HG03354 (cell line): ENCODE results near the gene BCAS3.
"Not testable (repeated sequence)": the region's sequence is repeated elsewhere in the genome, so short reads cannot be mapped to it uniquely, and the experiment has no call there.

Experiments used
- ATAC-seq: cut with Tn5 transposase; IDR thresholded peaks from one replicate; pipeline ENCODE4 v1.9.1; 2021; ENCODE audit warnings: mild to moderate bottlenecking; ENCODE audit not compliant: unreplicated experiment, poor library complexity, severe bottlenecking

BCAS3 gene

GRCh38 chr17:60770946-60771422, 93.3 kb downstream of the BCAS3 start:
- ATAC-seq = no peak

- ATAC-seq = not testable (repeated sequence)
Observed at GRCh38 chr17:60771621-60772020, 94.0 kb downstream of the BCAS3 start.

- no peak for ATAC-seq
Observed at GRCh38 chr17:60773552-60773951, 95.9 kb downstream of the BCAS3 start.

- no peak for ATAC-seq
Observed at GRCh38 chr17:60781880-60782412, 104.3 kb downstream of the BCAS3 start.

GRCh38 chr17:60782742-60783141, 105.1 kb downstream of the BCAS3 start:
- ATAC-seq = no peak

GRCh38 chr17:60790205-60790604, 112.6 kb downstream of the BCAS3 start:
- ATAC-seq = no peak

GRCh38 chr17:60792250-60792898, 114.7 kb downstream of the BCAS3 start:
- ATAC-seq = no peak

- ATAC-seq = no peak
Observed at GRCh38 chr17:60798576-60798975, 120.9 kb downstream of the BCAS3 start.

- ATAC-seq = no peak
Observed at GRCh38 chr17:60802377-60802776, 124.7 kb downstream of the BCAS3 start.

- ATAC-seq = no peak
Observed at GRCh38 chr17:60803059-60803458, 125.4 kb downstream of the BCAS3 start.

GRCh38 chr17:60804831-60805230, 127.2 kb downstream of the BCAS3 start:
- ATAC-seq = no peak

GRCh38 chr17:60809421-60809820, 131.8 kb downstream of the BCAS3 start:
- ATAC-seq = no peak

- ATAC-seq = not testable (repeated sequence)
Observed at GRCh38 chr17:60814941-60815340, 137.3 kb downstream of the BCAS3 start.

GRCh38 chr17:60817192-60817591, 139.5 kb downstream of the BCAS3 start:
- no peak for ATAC-seq

- ATAC-seq = no peak
Observed at GRCh38 chr17:60819447-60820130, 141.9 kb downstream of the BCAS3 start.

- no peak for ATAC-seq
Observed at GRCh38 chr17:60823515-60823914, 145.9 kb downstream of the BCAS3 start.

- ATAC-seq = no peak
Observed at GRCh38 chr17:60825351-60825750, 147.7 kb downstream of the BCAS3 start.

GRCh38 chr17:60827943-60828342, 150.3 kb downstream of the BCAS3 start:
- ATAC-seq = no peak

GRCh38 chr17:60832151-60832585, 154.5 kb downstream of the BCAS3 start:
- ATAC-seq = no peak

GRCh38 chr17:60832631-60833030, 155.0 kb downstream of the BCAS3 start:
- no peak for ATAC-seq

- no peak for ATAC-seq
Observed at GRCh38 chr17:60840456-60840855, 162.8 kb downstream of the BCAS3 start.
